GM06990 (cell line): Measurements from ENCODE around the gene ARIH2.

Source experiments
- DNase-seq: peaks from one replicate; pipeline ENCODE4 v3.0.0-alpha.2; 2011; ENCODE audit not compliant: insufficient read length; ENCODE audit errors: extremely low read depth
- H3K27me3 ChIP-seq: replicated peaks from 2 replicates; pipeline ENCODE4 v1.6.0; 2011; ENCODE audit warnings: low read length; ENCODE audit not compliant: control insufficient read depth, insufficient read depth
- H3K36me3 ChIP-seq: 2 replicates; pipeline ENCODE4 v1.5.1; 2011; ENCODE audit warnings: low read length; ENCODE audit not compliant: control insufficient read depth, insufficient read depth
- H3K4me3 ChIP-seq: replicated peaks from 2 replicates; pipeline ENCODE4 v1.5.1; 2011; ENCODE audit warnings: low read depth, mild to moderate bottlenecking, control low read depth, low read length
- CTCF ChIP-seq: IDR thresholded peaks from 2 replicates; pipeline ENCODE4 v1.5.1; 2011; ENCODE audit warnings: low read length, control low read depth, mild to moderate bottlenecking, inconsistent platforms; ENCODE audit not compliant: insufficient read depth, poor library complexity, severe bottlenecking

The ARIH2 gene

GRCh38 chr3:48952510-48953118 lies 34.0 kb downstream of the ARIH2 start:
- DNase-seq, result no peak
- no peaks in the 10 kb centered on the region for H3K36me3 ChIP-seq
- peak; percentile 68 for TF ChIP-seq CTCF
- no peaks in the 10 kb centered on the region for H3K27me3 ChIP-seq
- H3K4me3 ChIP-seq, result no peak overlapping the region

- Histone ChIP-seq H3K36me3 (peaks cover 2% of the 10 kb centered on the region; the same call in 1 of the 2 replicates), H3K4me3 (no peak overlapping the region), H3K27me3 (no peaks in the 10 kb centered on the region)
- DNase-seq, result no peak
- TF ChIP-seq CTCF, result no peak
Measured at GRCh38 chr3:48957006-48957705, 38.5 kb downstream of the ARIH2 start.

- TF ChIP-seq CTCF, result no peak
- H3K27me3 ChIP-seq, result no peaks in the 10 kb centered on the region
- no peak for DNase-seq
- peaks cover 4% of the 10 kb centered on the region for H3K36me3 ChIP-seq
- H3K4me3 ChIP-seq, result no peak overlapping the region
Measured at GRCh38 chr3:48960841-48961413, 42.3 kb downstream of the ARIH2 start.

- H3K4me3 ChIP-seq, result no peak overlapping the region
- H3K27me3 ChIP-seq, result no peaks in the 10 kb centered on the region
- no peak for DNase-seq
- H3K36me3 ChIP-seq, result peaks cover 7% of the 10 kb centered on the region
- TF ChIP-seq CTCF, result no peak
Measured at GRCh38 chr3:48962340-48962739, 43.7 kb downstream of the ARIH2 start.

GRCh38 chr3:48962939-48963338 lies 44.3 kb downstream of the ARIH2 start:
- Histone ChIP-seq H3K36me3 (peaks cover 6% of the 10 kb centered on the region), H3K4me3 (no peak overlapping the region), H3K27me3 (no peaks in the 10 kb centered on the region)
- DNase-seq, result no peak
- TF ChIP-seq CTCF, result no peak

- DNase-seq, result no peak
- Histone ChIP-seq H3K27me3 (no peaks in the 10 kb centered on the region), H3K36me3 (peaks cover 8% of the 10 kb centered on the region), H3K4me3 (no peak overlapping the region)
- no peak for TF ChIP-seq CTCF
Measured at GRCh38 chr3:48963591-48963990, 44.9 kb downstream of the ARIH2 start.
